Measurements from ENCODE around the gene CKAP2L. TPM values are rescaled to one million over a fixed set of nuclear protein-coding genes. Genes with fewer than 3 reads are reported as not detected.

CKAP2L gene
- total and polyA plus RNA-seq, 2 donors (not counting 3 experiments of a cell fraction or from before 2014, with no cell fraction given): 3.4 to 30.7 TPM

- H3K4me1 ChIP-seq (ENCODE audit: control insufficient read depth, extremely low read depth, insufficient read depth, low read length): peaks cover 20% of the 10 kb centered on the region
- H3K27ac ChIP-seq (ENCODE audit: insufficient read depth, low read depth, low read length): no peak overlapping the region
- no peaks in the 10 kb centered on the region for H3K36me3 ChIP-seq (ENCODE audit: control insufficient read depth in 2 of 2, extremely low read depth in 1 of 2, insufficient read depth in 2 of 2, low read length in 2 of 2)
- H3K9me3 ChIP-seq (replicated peaks; ENCODE audit: control insufficient read depth, insufficient read depth, low read length): no peaks in the 10 kb centered on the region
- no peaks in the 10 kb centered on the region for H3K9me1 ChIP-seq (replicated peaks; ENCODE audit: control insufficient read depth, extremely low read depth, insufficient read depth, low read length)
- H3K4me2 ChIP-seq (ENCODE audit: insufficient read depth, low read length): no peak overlapping the region
- no peak overlapping the region for H3K4me3 ChIP-seq (replicated peaks in 1 of 3; ENCODE audit: insufficient read depth in 1 of 3, low read depth in 1 of 3, low read length in 3 of 3)
- ChIA-PET CTCF (interaction anchor here (1.3 to 1.4 kb wide), 2 partner anchors 30 to 162 kb away, joined by 3 read pairs; no protein-coding TSS in a partner anchor), POLR2A (no interaction called here)
- intact Hi-C loops (cut with micrococcal nuclease) (no loop called here), dilution Hi-C loops (cut with MboI; ENCODE audit: extremely low pct_ligation_motif_present, low sequenced_read_pairs) (no loop called here)
- H3K79me2 ChIP-seq (ENCODE audit: control insufficient read depth, insufficient read depth, low read length): no peaks in the 10 kb centered on the region
- TF ChIP-seq GATA2 (IDR thresholded peaks at IDR 0.05; ENCODE audit: insufficient read depth, insufficient read length, low read depth, low read length) (no peak), JUN (IDR thresholded peaks at IDR 0.05; ENCODE audit: borderline replicate concordance, insufficient read depth, insufficient read length, low read depth) (no peak), MYC (IDR thresholded peaks at IDR 0.05; ENCODE audit: low read depth, low read length) (no peak), POLR2A (IDR thresholded peaks at IDR 0.05; ENCODE audit: low read depth, low read length) (no peak), POLR2AphosphoS5 (IDR thresholded peaks at IDR 0.05; ENCODE audit: insufficient read depth, low read depth, low read length) (no peak), MAX (IDR thresholded peaks at IDR 0.05; ENCODE audit: insufficient read depth, insufficient read length) (no peak), EZH2 (IDR thresholded peaks at IDR 0.05; ENCODE audit: borderline replicate concordance, low read depth, low read length, severe bottlenecking) (no peak), FOS (IDR thresholded peaks at IDR 0.05; ENCODE audit: borderline replicate concordance, insufficient read depth, low read length) (no peak), CTCF (IDR thresholded peaks at IDR 0.05; ENCODE audit: extremely low read depth in 1 of 2, insufficient read depth in 1 of 2, low read depth in 1 of 2, low read length in 2 of 2) (no peak)
- no peaks in the 10 kb centered on the region for H3K27me3 ChIP-seq (ENCODE audit: control insufficient read depth in 2 of 2, insufficient read depth in 2 of 2, low read length in 2 of 2)
- no peaks in the 10 kb centered on the region for H4K20me1 ChIP-seq (replicated peaks; ENCODE audit: control insufficient read depth, extremely low read depth, insufficient read depth, low read length)
- no peak overlapping the region for H2AFZ ChIP-seq (ENCODE audit: low read depth, low read length)
- FAIRE-seq (no peak), DNase-seq (ENCODE audit: low read depth, low spot score) (no peak)
- no TSS peak for BruUV-seq (replicated peaks)
- no peak overlapping the region for H3K9ac ChIP-seq (replicated peaks; ENCODE audit: extremely low read depth, insufficient read depth, low read length)
Measured at GRCh38 chr2:112779598-112779997, 15.2 kb upstream of the CKAP2L start.

Data from endothelial cell of umbilical vein (primary cell).